Right atrium auricular region (tissue), 2 donors: ENCODE measurements around the gene SFN. TPM values are rescaled to one million over a fixed set of nuclear protein-coding genes. Genes with fewer than 3 reads are reported as not detected.
A peak's percentile ranks its signal among the peaks of the same experiment; 100 is the strongest.

Source experiments
- DNase-seq: peaks from one replicate; pipeline ENCODE4 v3.0.0-alpha.2; 2019; ENCODE audit warnings: low spot score
- H3K27ac ChIP-seq, 2 donors: fragments of 200-600 bp; sonication (generic); 1 replicate in 1 of 2; 2 replicates in 1 of 2; pipeline ENCODE4 v1.5.1; 2016 to 2019
- H3K27me3 ChIP-seq, 2 donors: fragments of 200-600 bp; sonication (generic); one replicate each; pipeline versions ENCODE4 v1.5.1 to v1.6.0; 2017 to 2019
- H3K36me3 ChIP-seq: fragments of 200-600 bp; sonication (generic); one replicate; pipeline ENCODE4 v1.5.1; 2016
- H3K4me1 ChIP-seq, 2 donors: fragments of 200-600 bp; sonication (generic); one replicate each; pipeline versions ENCODE4 v1.5.1 to v1.6.0; 2017 to 2019
- H3K4me3 ChIP-seq, 2 donors: fragments of 200-600 bp; sonication (generic); 1 replicate in 1 of 2; 2 replicates in 1 of 2; pipeline ENCODE4 v1.5.1; 2017 to 2019; ENCODE audit warnings: mild to moderate bottlenecking in 1 of 2, moderate library complexity in 1 of 2
- H3K9me3 ChIP-seq, 2 donors: fragments of 200-600 bp; sonication (generic); one replicate each; pipeline ENCODE4 v1.5.1; 2019
- total RNA-seq, 2 donors: library from RNA; depleted of rRNA; stranded (reverse); fragments of >200 nt; gene quantifications; one replicate each; pipeline ENCODE4 v1.1.0, GENCODE V29; 2016
- TF ChIP-seq, protein P1 (sequence below), 2 donors: fragments of 200-600 bp; sonication (generic); IDR thresholded peaks; one replicate each; pipeline ENCODE4 v1.5.1; 2019; ENCODE audit warnings: antibody characterized with exemption in 2 of 2

The SFN gene
- total RNA-seq, 2 donors from 2014 or later, result 0.51 TPM; not detected in 1

DNA sequence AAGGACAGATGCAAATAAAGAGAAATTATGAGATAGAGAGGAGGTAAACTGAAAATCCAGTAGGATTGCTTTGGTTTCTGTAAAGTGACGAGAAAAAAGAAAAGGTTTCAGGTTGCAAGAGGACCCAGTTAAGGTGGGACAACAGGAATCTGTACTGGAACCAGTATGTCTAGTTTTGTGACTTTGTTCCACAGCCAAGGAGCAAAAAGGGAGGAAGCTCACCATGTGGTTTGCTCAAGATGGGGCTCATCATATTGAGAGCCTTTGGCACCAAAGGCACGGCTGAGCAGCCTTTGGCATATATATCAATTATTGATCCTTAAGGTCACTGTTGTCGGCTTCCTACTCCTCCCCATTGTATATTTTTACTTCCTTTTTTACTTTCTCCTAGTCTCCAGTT, 38.2 kb upstream of the SFN start:
- Histone ChIP-seq H3K4me1 (peaks cover 0 to 37% of the 10 kb centered on the region in 2 donors), H3K27ac (no peak overlapping the region), H3K27me3 (no peaks in the 10 kb centered on the region), H3K36me3 (no peaks in the 10 kb centered on the region), H3K9me3 (no peaks in the 10 kb centered on the region), H3K4me3 (no peak overlapping the region)
- no peak for DNase-seq
- TF ChIP-seq, protein P1, sequence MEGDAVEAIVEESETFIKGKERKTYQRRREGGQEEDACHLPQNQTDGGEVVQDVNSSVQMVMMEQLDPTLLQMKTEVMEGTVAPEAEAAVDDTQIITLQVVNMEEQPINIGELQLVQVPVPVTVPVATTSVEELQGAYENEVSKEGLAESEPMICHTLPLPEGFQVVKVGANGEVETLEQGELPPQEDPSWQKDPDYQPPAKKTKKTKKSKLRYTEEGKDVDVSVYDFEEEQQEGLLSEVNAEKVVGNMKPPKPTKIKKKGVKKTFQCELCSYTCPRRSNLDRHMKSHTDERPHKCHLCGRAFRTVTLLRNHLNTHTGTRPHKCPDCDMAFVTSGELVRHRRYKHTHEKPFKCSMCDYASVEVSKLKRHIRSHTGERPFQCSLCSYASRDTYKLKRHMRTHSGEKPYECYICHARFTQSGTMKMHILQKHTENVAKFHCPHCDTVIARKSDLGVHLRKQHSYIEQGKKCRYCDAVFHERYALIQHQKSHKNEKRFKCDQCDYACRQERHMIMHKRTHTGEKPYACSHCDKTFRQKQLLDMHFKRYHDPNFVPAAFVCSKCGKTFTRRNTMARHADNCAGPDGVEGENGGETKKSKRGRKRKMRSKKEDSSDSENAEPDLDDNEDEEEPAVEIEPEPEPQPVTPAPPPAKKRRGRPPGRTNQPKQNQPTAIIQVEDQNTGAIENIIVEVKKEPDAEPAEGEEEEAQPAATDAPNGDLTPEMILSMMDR (IDR thresholded peaks at IDR 0.05), result no peak

DNA sequence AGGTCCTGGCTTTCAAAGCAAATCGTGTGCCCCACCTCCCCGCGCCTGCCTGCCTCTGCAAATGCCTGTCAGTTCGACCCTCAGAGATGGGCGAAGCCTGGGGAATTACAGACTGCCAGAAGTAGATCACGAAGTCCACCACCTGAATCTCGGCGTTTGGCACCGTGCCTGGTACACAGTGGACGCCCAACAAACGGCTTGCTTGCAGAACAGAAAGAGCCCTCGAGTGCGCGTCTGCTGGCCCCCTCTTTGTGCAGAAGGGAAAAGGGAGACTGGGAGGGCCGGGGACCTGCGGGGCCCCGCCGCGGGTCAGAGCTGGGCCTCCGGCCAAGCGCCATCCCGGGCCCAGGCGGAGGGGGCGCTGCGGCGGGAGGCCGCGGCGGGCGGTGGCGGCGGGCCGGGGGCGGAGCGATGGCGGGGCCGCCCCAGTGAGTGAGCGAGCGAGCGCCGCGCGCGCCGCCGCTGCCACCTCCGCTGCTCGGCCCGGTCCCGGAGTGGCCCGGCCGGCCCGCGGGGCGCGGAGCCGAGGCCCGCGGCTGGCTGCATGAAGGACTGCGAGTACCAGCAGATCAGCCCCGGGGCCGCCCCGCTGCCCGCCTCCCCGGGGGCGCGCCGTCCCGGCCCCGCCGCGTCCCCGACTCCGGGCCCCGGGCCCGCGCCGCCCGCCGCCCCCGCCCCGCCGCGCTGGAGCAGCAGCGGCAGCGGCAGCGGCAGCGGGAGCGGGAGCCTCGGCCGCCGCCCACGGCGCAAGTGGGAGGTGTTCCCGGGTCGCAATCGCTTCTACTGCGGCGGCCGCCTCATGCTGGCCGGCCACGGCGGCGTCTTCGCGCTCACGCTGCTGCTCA, 36.5 kb upstream of the SFN start, which contains the start of gene ZDHHC18:
Gene ZDHHC18, plus strand, starts transcription at position 428 of the 845 bp plus-strand sequence. Its CDS starts 117 bp downstream, at position 545.
- TF ChIP-seq, protein P1 (IDR thresholded peaks at IDR 0.05), result peak; percentile 60 to 61
- peak; percentile 62 for DNase-seq
- Histone ChIP-seq H3K4me1 (peaks cover 0 to 43% of the 10 kb centered on the region in 2 donors), H3K4me3 (peak within 1 kb of the TSS; percentile 84 to 86), H3K36me3 (no peaks in the 10 kb centered on the region), H3K9me3 (no peaks in the 10 kb centered on the region), H3K27me3 (no peaks in the 10 kb centered on the region), H3K27ac (peak within 1 kb of the TSS; percentile 85)

DNA sequence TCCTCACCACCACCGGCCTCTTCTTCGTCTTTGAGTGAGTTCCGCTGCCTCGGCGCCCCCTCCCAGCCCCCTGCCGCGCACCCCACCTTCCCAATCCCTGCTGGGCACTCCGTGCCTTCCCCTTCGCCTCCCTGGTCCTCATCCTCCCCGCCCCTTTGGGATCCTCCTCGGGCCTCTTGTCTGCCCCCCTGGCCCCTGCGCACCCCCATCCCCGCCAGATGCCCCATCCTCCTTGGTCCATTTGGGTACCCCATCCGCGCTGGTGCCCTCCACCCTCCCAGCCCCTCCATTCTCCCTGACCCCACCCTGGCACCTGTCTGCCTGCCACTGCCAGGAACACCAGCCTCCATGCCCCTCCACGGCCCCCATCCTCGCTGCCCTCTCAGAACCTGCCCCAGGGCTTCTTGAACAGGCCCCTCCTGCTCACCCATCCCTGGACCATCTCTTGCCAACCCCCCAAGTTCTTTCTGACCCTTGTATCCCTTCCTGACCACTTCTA, 35.8 kb upstream of the SFN start:
- Histone ChIP-seq H3K27me3 (no peaks in the 10 kb centered on the region), H3K4me1 (peaks cover 0 to 43% of the 10 kb centered on the region in 2 donors), H3K36me3 (peaks cover 6% of the 10 kb centered on the region), H3K4me3 (peak overlapping the region; percentile 84 to 86), H3K27ac (peak overlapping the region; percentile 85), H3K9me3 (no peaks in the 10 kb centered on the region)
- DNase-seq, result no peak
- TF ChIP-seq, protein P1 (IDR thresholded peaks at IDR 0.05), result no peak

DNA sequence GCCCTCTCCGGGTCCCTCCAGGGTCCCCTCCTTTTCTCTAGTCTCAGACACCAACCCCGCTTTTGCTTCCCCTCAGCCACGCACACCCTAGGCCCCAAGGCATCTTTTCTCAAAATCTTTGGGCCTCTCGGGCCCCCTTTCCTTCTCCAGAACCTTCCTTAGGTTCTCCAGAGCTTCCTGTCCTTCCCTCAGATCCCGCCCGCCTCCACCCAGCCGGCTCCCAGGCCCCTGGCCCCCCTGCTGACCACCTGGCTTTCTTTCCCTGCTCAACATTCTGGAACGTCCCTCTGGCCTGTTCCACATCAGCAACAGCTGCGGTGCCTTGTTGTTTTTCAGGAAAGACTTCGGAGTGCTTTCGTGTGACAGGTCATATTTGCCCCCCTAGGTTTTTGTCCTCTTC, 35.3 kb upstream of the SFN start:
- H3K36me3 ChIP-seq, result peaks cover 11% of the 10 kb centered on the region
- no peaks in the 10 kb centered on the region for H3K9me3 ChIP-seq
- TF ChIP-seq, protein P1 (IDR thresholded peaks at IDR 0.05), result no peak
- peak overlapping the region; percentile 84 to 86 for H3K4me3 ChIP-seq
- peak overlapping the region; percentile 85 for H3K27ac ChIP-seq
- DNase-seq, result no peak
- H3K27me3 ChIP-seq, result no peaks in the 10 kb centered on the region
- peaks cover 0 to 43% of the 10 kb centered on the region in 2 donors for H3K4me1 ChIP-seq

DNA sequence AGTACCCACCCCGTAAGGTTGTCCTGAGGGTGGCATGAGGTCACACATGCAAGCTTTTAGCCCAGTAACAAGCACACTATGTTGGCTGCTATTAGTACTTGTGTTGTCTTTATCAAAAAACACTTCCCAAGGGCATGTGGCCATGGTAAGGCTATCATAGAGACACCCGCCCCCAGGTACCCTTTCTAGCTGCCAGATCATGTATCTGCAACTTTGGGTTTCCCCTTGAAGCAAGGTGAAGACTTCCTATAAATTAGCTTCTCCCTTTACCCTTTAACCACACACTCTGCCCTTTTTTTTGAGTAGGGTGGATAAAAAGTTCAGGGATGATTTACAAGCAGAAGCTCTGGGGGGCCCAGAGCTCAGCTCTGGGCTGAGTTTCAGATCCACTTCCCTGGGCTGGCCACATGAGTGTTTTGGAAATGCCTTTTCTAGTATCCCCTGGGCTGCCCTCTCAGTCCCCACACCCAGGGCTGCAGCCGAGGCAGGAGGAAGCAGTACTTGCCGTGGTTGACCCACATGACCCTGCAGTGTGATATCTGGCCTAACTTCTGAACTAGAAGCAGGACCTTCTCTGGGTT, 34.4 kb upstream of the SFN start:
- Histone ChIP-seq H3K27ac (peak overlapping the region; percentile 85), H3K4me1 (peaks cover 0 to 43% of the 10 kb centered on the region in 2 donors), H3K4me3 (no peak overlapping the region), H3K9me3 (no peaks in the 10 kb centered on the region), H3K27me3 (no peaks in the 10 kb centered on the region), H3K36me3 (peaks cover 20% of the 10 kb centered on the region)
- TF ChIP-seq, protein P1 (IDR thresholded peaks at IDR 0.05), result no peak
- DNase-seq, result no peak
